HCT116 (cell line): ENCODE measurements around the gene IFNW1. TPM values are rescaled to one million over a fixed set of nuclear protein-coding genes. Genes with fewer than 3 reads are reported as not detected.
A peak's percentile ranks its signal among the peaks of the same experiment; 100 is the strongest.
"Not testable (repeated sequence)": the region's sequence is repeated elsewhere in the genome, so short reads cannot be mapped to it uniquely, and the experiment has no call there.

Experiments used
- ATAC-seq: fragments of 200-7000 bp; cut with Tn5 transposase; 2 replicates; pipeline ENCODE4 v1.9.1; 2020; ENCODE audit warnings: mild to moderate bottlenecking, moderate library complexity
- BruUV-seq: library from RNA; stranded (reverse); fragments of 400-500 nt; replicated peaks from 2 replicates; lab custom pipeline; 2021; lab: Mats Ljungman, UMichigan
- CTCF ChIA-PET: fragments of 300-600 bp; sonication (Branson Sonifier 250); formaldehyde crosslinking; loops from one replicate; lab custom pipeline; 2021; ENCODE audit warnings: antibody characterized with exemption; lab: Charles Lee
- POLR2A ChIA-PET: fragments of 300-600, 350-600 bp; sonication (Branson Sonifier 250); formaldehyde crosslinking; loops from one replicate; lab custom pipeline; 2021; ENCODE audit warnings: antibody characterized with exemption; lab: Charles Lee
- RAD21 ChIA-PET, 2 experiments: fragments of 300-600 bp; sonication (Branson Sonifier 250); formaldehyde crosslinking; loops; one replicate each; lab custom pipeline; 2023; ENCODE audit warnings: low total read pairs in 2 of 2; ENCODE audit not compliant: uncharacterized antibody in 2 of 2, unreplicated experiment in 2 of 2, low non-redundant PET in 1 of 2; lab: Charles Lee
- DNase-seq: peaks from one replicate; pipeline ENCODE4 v3.0.0-alpha.2; 2010; ENCODE audit warnings: low read depth, low spot score
- H2AFZ ChIP-seq: fragments of 200-600 bp; shearing (Covaris generic), sonication (generic); 2 replicates; pipeline ENCODE4 v1.6.1; 2017; ENCODE audit warnings: low read depth, mixed run types, mixed read lengths, antibody characterized with exemption, low read length; ENCODE audit not compliant: poor library complexity, severe bottlenecking
- H3K27ac ChIP-seq: 2 replicates; pipeline ENCODE4 v1.5.1; 2012; ENCODE audit warnings: low read depth, low read length
- H3K27me3 ChIP-seq: fragments of 200-600 bp; sonication (generic); 2 replicates; pipeline ENCODE4 v1.6.1; 2016; ENCODE audit warnings: mixed run types, low read length, mixed read lengths; ENCODE audit not compliant: insufficient read depth
- H3K36me3 ChIP-seq, 2 experiments: fragments of 200-500 bp in 1 of 2; fragments of 200-600 bp in 1 of 2; sonication (Bioruptor generic) in 1 of 2; sonication (generic) in 1 of 2; 2 replicates each; pipeline versions ENCODE4 v1.5.1 to v1.6.1; 2014 to 2016; ENCODE audit warnings: low read length in 2 of 2, inconsistent platforms in 1 of 2, mixed read lengths in 1 of 2, mixed run types in 1 of 2; ENCODE audit not compliant: insufficient read depth in 2 of 2, control insufficient read depth in 1 of 2
- H3K4me1 ChIP-seq, 2 experiments: fragments of 200-600 bp in 1 of 2; sonication (generic) in 1 of 2; 2 replicates each; pipeline versions ENCODE4 v1.5.1 to v1.6.1; 2012 to 2017; ENCODE audit warnings: low read length in 2 of 2, inconsistent platforms in 1 of 2, mild to moderate bottlenecking in 1 of 2, mixed read lengths in 1 of 2, mixed run types in 1 of 2, moderate library complexity in 1 of 2; ENCODE audit not compliant: insufficient read depth in 2 of 2, control insufficient read depth in 1 of 2
- H3K4me2 ChIP-seq: fragments of 200-600 bp; sonication (generic); 2 replicates; pipeline ENCODE4 v1.6.1; 2017; ENCODE audit warnings: mixed run types, low read length, mixed read lengths
- H3K4me3 ChIP-seq, 2 experiments: fragments of 200-600 bp in 1 of 2; sonication (generic) in 1 of 2; replicated peaks in 1 of 2; 2 replicates each; pipeline ENCODE4 v1.5.1; 2011 to 2016; ENCODE audit warnings: low read length in 2 of 2, control low read depth in 1 of 2, low read depth in 1 of 2, mild to moderate bottlenecking in 1 of 2, mixed read lengths in 1 of 2, mixed run types in 1 of 2
- H3K79me2 ChIP-seq: fragments of 200-600 bp; sonication (generic); 2 replicates; pipeline ENCODE4 v1.6.1; 2017; ENCODE audit warnings: mild to moderate bottlenecking, mixed run types, low read length, moderate library complexity, mixed read lengths; ENCODE audit not compliant: insufficient read depth
- H3K9ac ChIP-seq: fragments of 200-600 bp; sonication (generic); 2 replicates; pipeline ENCODE4 v1.6.1; 2016; ENCODE audit warnings: low read length, mixed read lengths
- H3K9me2 ChIP-seq: fragments of 200-600 bp; sonication (generic), shearing (Covaris generic); 2 replicates; pipeline ENCODE4 v1.6.1; 2017; ENCODE audit warnings: mixed run types, mild to moderate bottlenecking, moderate library complexity; ENCODE audit not compliant: insufficient read depth
- H3K9me3 ChIP-seq, 2 experiments: fragments of 200-500 bp in 1 of 2; fragments of 200-600 bp in 1 of 2; sonication (Bioruptor generic) in 1 of 2; sonication (generic) in 1 of 2; 2 replicates each; pipeline ENCODE4 v1.6.1; 2014 to 2017; ENCODE audit warnings: low read length in 2 of 2, mixed read lengths in 2 of 2, inconsistent platforms in 1 of 2, low read depth in 1 of 2, mild to moderate bottlenecking in 1 of 2, mixed run types in 1 of 2, moderate library complexity in 1 of 2; ENCODE audit not compliant: control insufficient read depth in 1 of 2, insufficient read depth in 1 of 2
- H4K20me1 ChIP-seq: fragments of 200-600 bp; sonication (generic), shearing (Covaris generic); 2 replicates; pipeline ENCODE4 v1.6.1; 2017; ENCODE audit warnings: mixed run types, mild to moderate bottlenecking, moderate library complexity; ENCODE audit not compliant: insufficient read depth
- CBX3 ChIP-seq: IDR thresholded peaks from 2 replicates; pipeline ENCODE4 v1.6.1; 2012; ENCODE audit warnings: low read depth
- CTCF ChIP-seq, 3 experiments: fragments of 200-600 bp in 1 of 3; sonication (generic) in 1 of 3; IDR thresholded peaks in 2 of 3; conservative IDR thresholded peaks in 1 of 3; 2 replicates each; pipeline ENCODE4 v1.5.1; 2012 to 2017; ENCODE audit warnings: low read depth in 2 of 3, low read length in 2 of 3, antibody characterized with exemption in 1 of 3, borderline replicate concordance in 1 of 3, control low read depth in 1 of 3, mild to moderate bottlenecking in 1 of 3, mixed read lengths in 1 of 3, mixed run types in 1 of 3, moderate library complexity in 1 of 3; ENCODE audit not compliant: insufficient read depth in 1 of 3
- EGR1 ChIP-seq: IDR thresholded peaks from 2 replicates; pipeline ENCODE4 v1.6.1; 2012; ENCODE audit warnings: low read depth
- ELF1 ChIP-seq: IDR thresholded peaks from 2 replicates; pipeline ENCODE4 v1.6.1; 2012; ENCODE audit warnings: low read depth, borderline replicate concordance
- EZH2phosphoT487 ChIP-seq: fragments of 200-600 bp; IDR thresholded peaks from 2 replicates; pipeline ENCODE4 v1.6.1; 2018; ENCODE audit warnings: antibody characterized with exemption, borderline replicate concordance
- FOSL1 ChIP-seq: IDR thresholded peaks from 2 replicates; pipeline ENCODE4 v1.6.1; 2012; ENCODE audit warnings: low read depth
- POLR2A ChIP-seq: IDR thresholded peaks from 2 replicates; pipeline ENCODE4 v1.7.0; 2011; ENCODE audit warnings: borderline replicate concordance; ENCODE audit not compliant: insufficient read depth, insufficient read length; ENCODE audit errors: extremely low read depth
- POLR2AphosphoS5 ChIP-seq: IDR thresholded peaks from 2 replicates; pipeline ENCODE4 v1.6.1; 2011; ENCODE audit warnings: mild to moderate bottlenecking, low read depth, low read length, moderate library complexity
- RAD21 ChIP-seq: IDR thresholded peaks from 2 replicates; pipeline ENCODE4 v1.6.1; 2012; ENCODE audit warnings: low read depth, mild to moderate bottlenecking
- SIN3A ChIP-seq: IDR thresholded peaks from 2 replicates; pipeline ENCODE4 v1.6.1; 2012; ENCODE audit warnings: low read depth
- SRF ChIP-seq: IDR thresholded peaks from 2 replicates; pipeline ENCODE4 v1.6.1; 2012; ENCODE audit warnings: low read depth
- ZFX ChIP-seq: fragments of 450-650 bp; IDR thresholded peaks from 2 replicates; pipeline ENCODE4 v1.6.1; 2017
- ZNF274 ChIP-seq: fragments of 200-500 bp; sonication (Bioruptor generic); IDR thresholded peaks from 2 replicates; pipeline ENCODE4 v1.6.1; 2014; ENCODE audit warnings: mild to moderate bottlenecking, low read depth, low read length, inconsistent platforms
- intact Hi-C: fragments of 100-400 bp; cut with micrococcal nuclease; formaldehyde crosslinking; loops from 2 replicates; pipeline ENCODE4 v1.10.0; 2022
- total RNA-seq: library from RNA; stranded (reverse); gene quantifications from one replicate; pipeline ENCODE4 v1.2.1, GENCODE V29; 2021; ENCODE audit not compliant: unreplicated experiment

IFNW1 gene
- total RNA-seq, 1 experiment from 2014 or later, result not detected

GRCh38 chr9:21182810-21183736 is 41.4 kb upstream of the IFNW1 start:
- H3K79me2 ChIP-seq, H3K36me3 ChIP-seq, H3K4me2 ChIP-seq, H3K27me3 ChIP-seq, H3K4me3 ChIP-seq, BruUV-seq, intact Hi-C loops, H3K4me1 ChIP-seq, H3K9ac ChIP-seq, H3K9me2 ChIP-seq, H4K20me1 ChIP-seq, H3K9me3 ChIP-seq, RAD21 ChIA-PET, H3K27ac ChIP-seq: not testable (repeated sequence)
- ATAC-seq, result peak; percentile 98
- DNase-seq, result peak; percentile 15
- H2AFZ ChIP-seq, result peak overlapping the region; percentile 60
- ChIA-PET POLR2A (interaction anchor here (1.0 kb wide), 1 partner anchor 9 kb away, joined by 3 read pairs; no protein-coding TSS in a partner anchor), CTCF (interaction anchor here (0.6 to 2.4 kb wide), 26 partner anchors 9 to 1285 kb away, joined by 3 to 13 read pairs (median 5); no protein-coding TSS in a partner anchor)
- TF ChIP-seq CTCF (IDR thresholded peaks at IDR 0.05 in 2 of 3, conservative IDR thresholded peaks at IDR 0.05 in 1 of 3; ENCODE audit: borderline replicate concordance in 1 of 3, insufficient read depth in 1 of 3, low read depth in 2 of 3, low read length in 2 of 3) (peak; percentile 23 to 64 (median 62); a peak in 5 of 6 replicates), RAD21 (peak; percentile 52)

GRCh38 chr9:21174671-21175070 is 33.0 kb upstream of the IFNW1 start:
- Histone ChIP-seq H3K4me3 (no peak overlapping the region), H3K4me2 (no peak overlapping the region), H3K36me3 (no peaks in the 10 kb centered on the region), H3K9me2 (no peaks in the 10 kb centered on the region), H3K27ac (no peak overlapping the region), H3K27me3 (no peaks in the 10 kb centered on the region), H3K9me3 (no peaks in the 10 kb centered on the region), H3K9ac (no peak overlapping the region), H3K4me1 (no peaks in the 10 kb centered on the region), H3K79me2 (no peaks in the 10 kb centered on the region), H2AFZ (no peak overlapping the region), H4K20me1 (no peaks in the 10 kb centered on the region)
- DNase-seq, result no peak
- BruUV-seq, result no TSS peak
- ChIA-PET RAD21 (no interaction called here), CTCF (interaction anchor here (2.0 kb wide), 1 partner anchor 8 kb away, joined by 8 read pairs; no protein-coding TSS in a partner anchor), POLR2A (no interaction called here)
- intact Hi-C loops, result no loop called here
- ATAC-seq, result no peak
- no peak for TF ChIP-seq ZFX
- no peak for TF ChIP-seq SIN3A
- no peak for TF ChIP-seq POLR2A
- TF ChIP-seq EGR1, result no peak
- no peak for TF ChIP-seq SRF
- no peak for TF ChIP-seq FOSL1
- TF ChIP-seq CBX3, result no peak
- no peak for TF ChIP-seq EZH2phosphoT487
- TF ChIP-seq ZNF274, result no peak
- no peak for TF ChIP-seq POLR2AphosphoS5
- no peak for TF ChIP-seq CTCF (IDR thresholded peaks at IDR 0.05 in 2 of 3, conservative IDR thresholded peaks at IDR 0.05 in 1 of 3; ENCODE audit: borderline replicate concordance in 1 of 3, insufficient read depth in 1 of 3, low read depth in 2 of 3, low read length in 2 of 3)
- TF ChIP-seq RAD21, result no peak
- TF ChIP-seq ELF1, result no peak
